Kasumi-1 (cell line): Measurements from ENCODE around the gene SMOC2.

Source experiments
- DNase-seq, 2 experiments: peaks; one replicate each; lab custom pipeline; 2025; lab: John Stamatoyannopoulos, UW

The SMOC2 gene

GRCh38 chr6:168415098-168415992 is 25.6 kb upstream of the SMOC2 start:
- DNase-seq = no peak

DNA sequence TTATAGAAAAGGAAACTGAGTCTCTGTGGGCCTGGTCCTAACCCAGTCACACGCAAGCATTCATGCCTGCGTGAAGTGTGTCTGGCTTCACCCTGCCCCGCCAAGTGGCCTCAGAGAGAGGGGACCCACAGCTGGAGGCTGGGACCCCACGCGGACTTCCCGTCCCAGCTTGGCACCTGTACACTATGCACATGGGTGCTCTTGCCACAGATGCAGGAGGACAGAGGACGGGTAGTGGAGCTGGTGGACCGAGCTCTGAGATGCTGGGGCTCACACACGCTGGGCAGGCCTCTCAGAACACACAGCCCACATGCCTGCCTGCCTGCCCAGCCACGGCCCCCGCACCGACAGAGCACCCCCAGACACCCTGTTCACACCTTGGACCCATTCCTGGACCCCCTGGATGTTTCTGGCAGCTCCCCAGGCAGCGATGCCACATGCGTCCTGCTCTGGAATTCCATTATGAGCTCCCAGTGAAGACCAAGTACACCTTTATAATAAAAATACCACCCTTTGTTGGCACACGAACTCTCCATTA is 24.9 kb upstream of the SMOC2 start:
- DNase-seq = no peak

DNA sequence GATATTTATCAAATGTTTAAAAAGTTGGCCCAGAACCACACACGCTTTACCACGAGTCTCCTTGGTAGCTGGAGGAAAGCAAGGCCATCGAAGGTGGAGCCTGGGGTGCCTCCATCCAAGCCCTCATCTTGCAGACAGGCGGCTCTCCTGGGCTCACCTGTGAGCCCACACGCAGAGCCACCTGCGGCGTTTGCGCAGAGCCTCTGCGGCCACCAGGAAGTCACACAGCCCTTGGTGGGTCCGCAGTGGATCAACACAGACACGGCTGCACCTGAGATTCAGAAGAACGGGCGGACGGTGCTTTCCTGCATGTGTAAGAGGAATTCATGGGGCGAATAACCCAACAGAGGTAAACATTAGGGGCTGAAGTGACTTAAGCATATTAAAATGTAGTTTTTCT is 24.5 kb upstream of the SMOC2 start:
- no peak for DNase-seq

GRCh38 chr6:168417191-168417590 is 23.8 kb upstream of the SMOC2 start:
- DNase-seq = no peak

GRCh38 chr6:168417679-168418557 is 23.1 kb upstream of the SMOC2 start:
- DNase-seq = no peak

DNA sequence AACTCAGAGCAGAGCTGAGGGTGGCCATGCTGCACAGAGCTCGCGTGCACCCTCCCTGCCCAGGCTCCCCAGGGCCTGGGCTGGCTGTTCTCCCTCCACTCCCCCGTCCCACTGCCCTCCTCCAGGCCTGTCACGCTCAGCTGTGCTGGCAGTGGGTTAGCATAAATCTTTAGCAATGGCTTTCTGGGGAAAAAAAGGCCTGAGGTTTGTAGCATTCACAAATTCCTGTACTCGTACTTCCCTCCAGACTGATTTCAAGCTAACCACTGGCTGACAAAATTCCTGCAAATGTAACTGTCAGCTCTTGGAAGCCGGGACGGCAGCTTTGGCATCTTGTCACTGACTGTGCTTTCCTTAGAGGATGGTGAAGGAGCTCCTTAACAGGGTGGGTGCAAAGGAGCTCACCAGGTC is 22.3 kb upstream of the SMOC2 start:
- no peak for DNase-seq

DNA sequence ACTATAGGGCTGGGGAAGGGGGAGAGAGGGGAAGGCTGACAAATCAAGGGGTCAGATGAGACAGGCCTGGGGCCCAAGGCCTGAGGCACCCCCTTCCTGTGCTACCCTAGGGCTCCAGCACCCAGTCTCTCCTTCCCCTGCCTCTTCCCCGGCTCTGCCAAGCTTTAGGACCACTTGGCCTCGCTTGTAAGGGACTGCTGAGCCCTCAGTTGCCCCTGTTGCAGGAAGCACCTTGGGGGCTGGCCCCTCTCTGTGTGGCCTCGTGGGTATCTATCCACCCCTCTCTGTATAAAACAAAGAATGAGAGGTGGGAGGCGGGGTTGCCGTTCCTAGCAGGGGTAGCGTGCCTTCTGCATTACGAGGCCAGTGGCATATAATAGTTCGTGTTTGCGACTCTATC is 21.4 kb upstream of the SMOC2 start:
- DNase-seq = no peak

GRCh38 chr6:168420084-168420483 is 20.9 kb upstream of the SMOC2 start:
- no peak for DNase-seq

- DNase-seq = no peak
These were observed 20.3 kb upstream of the SMOC2 start for GRCh38 chr6:168420706-168421105.

DNA sequence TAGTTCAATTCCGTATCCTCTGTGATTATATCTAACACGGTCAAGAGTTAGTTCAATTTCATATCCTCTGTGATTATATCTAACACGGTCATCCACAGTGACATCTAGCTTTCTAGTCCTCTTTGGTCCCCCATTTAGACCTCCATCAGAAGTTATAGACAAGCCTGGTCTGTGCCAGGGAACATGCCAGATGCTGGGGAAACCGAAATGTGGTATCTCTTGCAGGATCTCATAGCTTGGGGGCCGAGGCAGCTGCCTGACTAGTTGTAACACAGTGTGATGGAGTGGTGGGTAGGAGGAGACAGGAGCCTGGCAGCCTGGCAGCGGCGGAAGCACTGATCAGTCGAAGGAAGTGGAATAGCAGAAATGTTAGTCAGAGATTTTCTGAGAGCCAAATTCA is 13.8 kb upstream of the SMOC2 start:
- DNase-seq = no peak

- DNase-seq = no peak
These were observed 12.7 kb upstream of the SMOC2 start for GRCh38 chr6:168428052-168428826.

GRCh38 chr6:168428863-168429262 is 12.1 kb upstream of the SMOC2 start:
- DNase-seq = no peak

GRCh38 chr6:168432196-168432595 is 8.8 kb upstream of the SMOC2 start:
- no peak for DNase-seq

- no peak for DNase-seq
These were observed 7.1 kb upstream of the SMOC2 start for GRCh38 chr6:168433898-168434297.

GRCh38 chr6:168434505-168434904 is 6.5 kb upstream of the SMOC2 start:
- no peak for DNase-seq

GRCh38 chr6:168437751-168438150 is 3.2 kb upstream of the SMOC2 start:
- no peak for DNase-seq

- no peak for DNase-seq
These were observed 2.0 kb upstream of the SMOC2 start for GRCh38 chr6:168438783-168439520.

DNA sequence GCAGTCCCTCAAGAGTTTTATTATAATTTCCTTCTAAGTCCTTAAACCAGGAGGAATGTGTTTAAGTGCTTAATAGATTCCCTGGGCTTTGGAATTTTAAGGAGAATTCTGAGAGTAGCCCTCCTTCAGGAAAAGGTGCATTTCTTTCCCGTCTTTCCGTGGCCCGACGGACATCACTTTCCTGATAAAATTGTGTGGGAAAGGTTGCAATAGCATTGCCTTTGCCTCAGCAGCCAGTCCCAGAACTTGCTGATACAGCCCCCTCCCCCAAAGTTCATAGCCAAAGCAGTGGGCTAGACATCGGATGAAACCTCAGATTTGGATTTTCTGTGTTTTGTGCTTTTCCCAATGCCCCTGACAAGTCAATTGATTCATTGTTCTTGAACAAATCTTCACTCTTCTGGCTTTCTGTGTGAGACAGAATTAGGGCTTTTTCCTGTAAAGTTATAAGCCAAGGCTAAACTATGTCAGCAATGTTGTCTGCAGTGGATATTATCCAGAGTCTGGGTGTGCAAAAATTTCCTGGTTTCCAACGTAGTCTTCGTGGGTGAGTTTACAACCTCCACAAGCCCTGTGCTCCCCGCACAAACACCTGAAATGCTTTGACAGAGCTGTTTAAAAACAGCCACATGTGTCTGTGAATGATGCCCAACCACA is 1.1 kb upstream of the SMOC2 start:
- DNase-seq = no peak

GRCh38 chr6:168441434-168442391 is 729 bp downstream of the SMOC2 start:
- no peak for DNase-seq

DNA sequence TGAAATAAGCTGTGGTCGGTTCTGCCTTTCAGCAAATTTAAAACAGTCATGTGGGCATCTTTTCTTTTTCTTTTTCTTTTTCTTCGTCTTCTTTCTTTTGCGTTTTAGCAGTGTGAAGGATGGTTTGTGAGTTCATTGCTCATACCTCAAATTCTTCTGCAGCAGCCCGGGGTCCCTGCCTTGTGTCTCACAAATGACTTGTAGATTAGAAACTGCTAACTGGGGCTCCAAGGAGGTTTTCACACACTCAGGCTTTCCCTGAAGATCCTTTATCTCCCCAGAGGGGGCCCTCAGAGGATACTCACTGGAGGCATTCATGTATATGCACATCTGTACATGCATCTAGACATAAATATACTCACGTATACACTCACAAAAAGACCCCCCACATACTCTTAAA is 1.7 kb downstream of the SMOC2 start:
- DNase-seq = no peak
